K562 (cell line): ENCODE results near the gene TMEM123.

ENCODE experiments used
- BRCA1 ChIP-seq, 2 experiments: fragments of 450-650 bp in 1 of 2; sonication (generic) in 1 of 2; formaldehyde crosslinking in 1 of 2; IDR thresholded peaks; 2 replicates each; pipeline versions ENCODE4 v1.5.0 to v1.6.1; 2017 to 2020; ENCODE audit warnings: mild to moderate bottlenecking in 1 of 2, missing genetic modification reagents in 1 of 2
- CBX2 ChIP-seq: fragments of 200-600 bp; sonication (generic); IDR thresholded peaks from one replicate; pipeline ENCODE4 v1.6.1; 2012; ENCODE audit warnings: mild to moderate bottlenecking, low read length, inconsistent platforms; ENCODE audit not compliant: insufficient read depth, poor library complexity, severe bottlenecking
- CTCF ChIP-seq, 3 experiments: IDR thresholded peaks in 2 of 3; conservative IDR thresholded peaks in 1 of 3; 2 replicates each; pipeline ENCODE4 v1.5.1; 2011 to 2012; ENCODE audit warnings: low read length in 3 of 3, mild to moderate bottlenecking in 3 of 3, control low read depth in 2 of 3, improper control_type of control experiment in 1 of 3, inconsistent platforms in 1 of 3, low read depth in 1 of 3, mixed read lengths in 1 of 3, moderate library complexity in 1 of 3; ENCODE audit not compliant: insufficient read depth in 2 of 3
- HCFC1 ChIP-seq: IDR thresholded peaks from 2 replicates; pipeline ENCODE4 v1.6.1; 2012; ENCODE audit warnings: low read depth, low read length, improper control_type of control experiment
- POLR2A ChIP-seq: fragments of 450-650 bp; conservative IDR thresholded peaks from 2 replicates; pipeline ENCODE4 v1.6.1; 2016

- TF ChIP-seq BRCA1 (IDR thresholded peaks at IDR 0.05) (no peak), BRCA1 (CRISPR knock-in tag; IDR thresholded peaks at IDR 0.05) (no peak), POLR2A (no peak), CBX2 (no peak), HCFC1 (no peak), CTCF (IDR thresholded peaks at IDR 0.05 in 2 of 3, conservative IDR thresholded peaks at IDR 0.05 in 1 of 3; ENCODE audit: insufficient read depth in 2 of 3, low read depth in 1 of 3, low read length in 3 of 3) (no peak)
These were observed 2.7 kb downstream of the TMEM123 start for GRCh38 chr11:102449651-102450570.
